SK-N-MC (cell line): ENCODE data around the gene TIGD2.

Source experiments
- DNase-seq: peaks from one replicate; pipeline ENCODE4 v3.0.0-alpha.2; 2011; ENCODE audit warnings: low read depth, low spot score
- H3K27ac ChIP-seq: fragments of 200-600 bp; sonication (generic); 2 replicates; pipeline ENCODE4 v1.5.1; 2016; ENCODE audit warnings: mixed run types
- H3K36me3 ChIP-seq: fragments of 200-600 bp; sonication (generic); 2 replicates; pipeline ENCODE4 v1.6.1; 2017; ENCODE audit warnings: antibody characterized with exemption, low read length, mixed read lengths; ENCODE audit not compliant: insufficient read depth
- H3K4me3 ChIP-seq: fragments of 200-600 bp; sonication (generic); 2 replicates; pipeline ENCODE4 v1.5.1; 2016
- H3K9ac ChIP-seq: fragments of 200-600 bp; sonication (generic); 2 replicates; pipeline ENCODE4 v1.8.0; 2017; ENCODE audit warnings: mixed run types, mixed read lengths; ENCODE audit not compliant: insufficient read length
- H3K9me3 ChIP-seq: fragments of 200-600 bp; sonication (generic); 2 replicates; pipeline ENCODE4 v1.6.1; 2017; ENCODE audit warnings: low read depth, mild to moderate bottlenecking, antibody characterized with exemption, low read length, moderate library complexity, mixed read lengths
- EZH2 ChIP-seq: fragments of 200-600 bp; sonication (generic); IDR thresholded peaks from one replicate; pipeline ENCODE4 v1.6.1; 2017; ENCODE audit warnings: antibody characterized with exemption
- FOXP2 ChIP-seq: optimal IDR thresholded peaks from 2 replicates; pipeline ENCODE3; 2011; ENCODE audit warnings: mild to moderate bottlenecking, moderate library complexity; ENCODE audit not compliant: insufficient read depth; ENCODE audit errors: extremely low read length, control extremely low read depth
- POLR2AphosphoS5 ChIP-seq: IDR thresholded peaks from 2 replicates; pipeline ENCODE4 v1.6.1; 2012; ENCODE audit warnings: mild to moderate bottlenecking, low read depth, low read length, borderline replicate concordance

The TIGD2 gene

GRCh38 chr4:89078300-89078699 lies 33.0 kb upstream of the TIGD2 start:
- no peaks in the 10 kb centered on the region for H3K36me3 ChIP-seq
- DNase-seq = no peak
- no peak for TF ChIP-seq EZH2
- TF ChIP-seq FOXP2 = no peak
- TF ChIP-seq POLR2AphosphoS5 = no peak
- no peak overlapping the region for H3K27ac ChIP-seq
- no peak overlapping the region for H3K9ac ChIP-seq
- H3K4me3 ChIP-seq = no peak overlapping the region
- no peaks in the 10 kb centered on the region for H3K9me3 ChIP-seq

GRCh38 chr4:89099034-89099433 lies 12.3 kb upstream of the TIGD2 start:
- no peak for DNase-seq
- Histone ChIP-seq H3K36me3 (no peaks in the 10 kb centered on the region), H3K27ac (no peak overlapping the region), H3K4me3 (no peak overlapping the region), H3K9ac (no peak overlapping the region), H3K9me3 (no peaks in the 10 kb centered on the region)
- TF ChIP-seq POLR2AphosphoS5 (no peak), FOXP2 (no peak), EZH2 (no peak)

GRCh38 chr4:89099471-89099870 lies 11.9 kb upstream of the TIGD2 start:
- Histone ChIP-seq H3K9me3 (no peaks in the 10 kb centered on the region), H3K4me3 (no peak overlapping the region), H3K9ac (no peak overlapping the region), H3K36me3 (no peaks in the 10 kb centered on the region), H3K27ac (no peak overlapping the region)
- no peak for TF ChIP-seq EZH2
- no peak for TF ChIP-seq FOXP2
- TF ChIP-seq POLR2AphosphoS5 = no peak
- DNase-seq = no peak

GRCh38 chr4:89100853-89101252 lies 10.5 kb upstream of the TIGD2 start:
- TF ChIP-seq POLR2AphosphoS5 = no peak
- TF ChIP-seq FOXP2 = no peak
- TF ChIP-seq EZH2 = no peak
- H3K9me3 ChIP-seq = no peaks in the 10 kb centered on the region
- no peak for DNase-seq
- no peak overlapping the region for H3K27ac ChIP-seq
- H3K4me3 ChIP-seq = no peak overlapping the region
- H3K36me3 ChIP-seq = no peaks in the 10 kb centered on the region
- H3K9ac ChIP-seq = no peak overlapping the region

GRCh38 chr4:89101256-89102161 lies 9.8 kb upstream of the TIGD2 start:
- Histone ChIP-seq H3K9me3 (no peaks in the 10 kb centered on the region), H3K9ac (no peak overlapping the region), H3K4me3 (no peak overlapping the region), H3K36me3 (no peaks in the 10 kb centered on the region), H3K27ac (no peak overlapping the region)
- no peak for TF ChIP-seq POLR2AphosphoS5
- TF ChIP-seq FOXP2 = no peak
- no peak for TF ChIP-seq EZH2
- DNase-seq = no peak

- H3K4me3 ChIP-seq = no peak overlapping the region
- TF ChIP-seq EZH2 = no peak
- no peak for TF ChIP-seq FOXP2
- no peak for TF ChIP-seq POLR2AphosphoS5
- DNase-seq = no peak
- no peak overlapping the region for H3K27ac ChIP-seq
- no peaks in the 10 kb centered on the region for H3K36me3 ChIP-seq
- no peak overlapping the region for H3K9ac ChIP-seq
- no peaks in the 10 kb centered on the region for H3K9me3 ChIP-seq
These were observed 5.6 kb upstream of the TIGD2 start for GRCh38 chr4:89105726-89106125.

- no peaks in the 10 kb centered on the region for H3K9me3 ChIP-seq
- TF ChIP-seq FOXP2 (no peak), POLR2AphosphoS5 (no peak), EZH2 (no peak)
- no peak overlapping the region for H3K4me3 ChIP-seq
- H3K36me3 ChIP-seq = peaks cover 4% of the 10 kb centered on the region
- H3K27ac ChIP-seq = no peak overlapping the region
- no peak overlapping the region for H3K9ac ChIP-seq
- DNase-seq = no peak
These were observed 3.2 kb upstream of the TIGD2 start for GRCh38 chr4:89108091-89108490.

GRCh38 chr4:89109841-89110540 lies 1.3 kb upstream of the TIGD2 start:
- TF ChIP-seq POLR2AphosphoS5 = no peak
- no peak for TF ChIP-seq EZH2
- no peak for TF ChIP-seq FOXP2
- H3K9me3 ChIP-seq = no peaks in the 10 kb centered on the region
- H3K27ac ChIP-seq = no peak overlapping the region
- DNase-seq = no peak
- peak overlapping the region; percentile 3 for H3K9ac ChIP-seq
- peaks cover 6% of the 10 kb centered on the region for H3K36me3 ChIP-seq
- peak overlapping the region; percentile 90 for H3K4me3 ChIP-seq

GRCh38 chr4:89110541-89110985 lies 770 bp upstream of the TIGD2 start:
- peak overlapping the region; percentile 90 for H3K4me3 ChIP-seq
- H3K9ac ChIP-seq = peak overlapping the region; percentile 53
- H3K9me3 ChIP-seq = no peaks in the 10 kb centered on the region
- no peak for TF ChIP-seq POLR2AphosphoS5
- no peak for TF ChIP-seq FOXP2
- no peak for TF ChIP-seq EZH2
- H3K27ac ChIP-seq = no peak overlapping the region
- no peak for DNase-seq
- peaks cover 6% of the 10 kb centered on the region for H3K36me3 ChIP-seq
